COLO668 (cell line): ENCODE data around the gene MED31.
"Not testable (repeated sequence)": the region's sequence is repeated elsewhere in the genome, so short reads cannot be mapped to it uniquely, and the experiment has no call there.

ENCODE experiments used
- DNase-seq: peaks from one replicate; lab custom pipeline; 2025; ENCODE audit not compliant: unreplicated experiment; lab: John Stamatoyannopoulos, UW

Gene MED31

DNA sequence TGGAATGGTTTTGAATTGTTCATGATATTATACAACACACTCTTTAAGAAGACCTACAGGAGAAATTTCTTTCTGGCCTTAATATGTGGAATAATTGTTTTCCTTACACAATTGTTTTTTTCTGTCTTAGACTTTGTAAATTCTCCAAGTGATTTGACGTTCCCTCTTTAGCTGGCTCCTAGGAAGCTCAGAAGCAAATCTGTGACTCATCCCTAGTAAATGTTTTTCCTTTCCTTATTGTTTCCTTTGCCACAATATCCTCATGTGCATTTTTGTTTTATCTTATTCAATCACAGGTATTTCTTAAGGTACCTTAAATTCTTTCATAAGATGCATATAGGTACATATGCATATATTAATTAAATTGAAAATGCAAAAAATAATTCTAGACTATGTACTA lies 24.4 kb downstream of the MED31 start:
- no peak for DNase-seq

DNA sequence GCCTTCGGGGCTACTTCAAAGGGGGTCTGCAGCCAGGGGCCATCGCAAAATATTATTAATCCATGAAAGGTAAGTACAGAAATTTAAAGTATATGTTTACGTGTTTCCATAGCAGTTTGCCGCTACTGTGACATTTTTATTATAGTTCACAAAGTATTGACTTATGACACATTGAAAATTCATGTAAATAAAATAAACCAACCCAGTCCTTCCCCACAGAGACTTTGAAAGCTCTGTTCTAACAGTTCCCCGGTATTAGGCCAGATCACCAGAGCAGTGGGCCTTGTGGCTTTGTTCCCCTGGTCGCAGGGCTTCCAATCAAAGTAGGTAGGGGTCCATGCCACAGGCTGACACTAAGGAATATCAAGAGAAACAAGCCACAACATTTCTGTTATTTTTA lies 24.8 kb downstream of the MED31 start:
- DNase-seq, result no peak

DNA sequence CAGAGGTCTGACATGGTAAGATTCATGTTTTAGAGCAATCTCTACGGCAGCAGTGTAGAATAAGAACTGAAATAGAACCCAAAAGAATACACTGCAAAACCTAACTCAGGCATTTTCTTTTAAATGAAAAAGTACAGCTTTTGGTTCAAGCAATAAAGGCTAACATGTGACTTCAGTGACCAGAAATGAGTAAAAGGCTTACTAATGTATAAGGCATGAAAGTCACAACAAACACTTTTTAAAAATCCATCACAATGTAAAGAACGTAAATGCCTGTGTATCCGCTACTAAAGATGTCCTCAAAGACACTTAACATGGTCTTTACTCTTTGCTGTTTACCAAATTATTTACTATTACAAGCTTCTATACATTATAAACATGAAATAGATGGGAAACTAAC lies 27.5 kb downstream of the MED31 start:
- no peak for DNase-seq

DNA sequence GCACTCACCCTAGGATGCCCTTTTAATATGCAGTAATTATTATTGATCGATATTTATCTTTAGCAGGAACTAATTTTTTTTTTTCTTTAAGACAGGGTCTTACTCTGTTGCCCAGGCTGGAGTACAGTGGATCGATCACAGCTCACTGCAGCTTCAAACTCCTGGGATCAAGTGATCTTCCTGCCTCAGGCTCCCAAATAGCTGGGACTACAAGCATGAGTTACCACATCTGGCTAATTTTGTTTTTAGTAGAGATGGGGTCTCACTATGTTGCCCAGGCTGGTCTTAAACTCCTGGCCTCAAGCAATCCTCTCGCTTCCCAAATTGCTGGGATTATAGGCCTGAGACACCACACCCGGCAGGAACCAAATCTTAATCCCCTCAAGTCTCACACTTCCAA lies 40.2 kb downstream of the MED31 start:
- no peak for DNase-seq

DNA sequence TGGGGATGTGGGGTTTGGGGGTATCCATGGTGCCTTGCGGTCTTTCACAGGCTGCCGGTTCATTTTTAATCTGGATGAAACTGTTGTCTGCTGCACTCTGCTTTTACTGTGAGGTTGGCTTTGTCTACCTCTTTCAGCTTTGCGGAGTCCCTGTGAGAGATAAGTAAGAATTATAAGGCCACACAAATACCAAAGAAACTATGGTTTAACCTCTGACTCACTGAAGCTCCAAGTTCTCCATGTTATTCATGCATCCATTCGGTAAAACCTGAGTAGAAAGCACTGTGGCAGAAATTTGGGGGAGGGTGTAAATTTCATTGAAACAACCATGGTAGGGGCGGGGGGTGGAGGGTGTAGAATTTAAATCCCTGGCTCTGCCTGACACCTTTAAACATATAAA lies 41.4 kb downstream of the MED31 start:
- no peak for DNase-seq

DNA sequence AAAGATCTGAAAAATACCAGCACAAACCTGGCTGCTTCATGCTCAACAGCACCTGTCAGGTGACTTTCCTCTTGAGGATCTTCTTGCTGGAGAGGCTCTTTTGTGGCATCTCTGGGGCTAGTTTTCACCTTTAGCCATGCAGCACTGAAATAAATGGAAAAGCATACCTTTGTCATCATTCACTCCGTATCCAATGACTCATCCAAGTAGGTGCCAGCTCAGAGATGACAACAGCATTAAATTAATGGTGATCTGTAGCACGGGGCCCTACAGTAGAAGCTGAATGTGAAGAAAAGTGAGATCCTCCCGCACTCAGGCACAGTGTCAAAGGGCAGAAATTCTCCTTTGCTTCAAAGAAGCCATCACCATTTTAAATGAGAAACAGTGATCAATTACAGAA lies 43.1 kb downstream of the MED31 start:
- DNase-seq, result no peak

DNA sequence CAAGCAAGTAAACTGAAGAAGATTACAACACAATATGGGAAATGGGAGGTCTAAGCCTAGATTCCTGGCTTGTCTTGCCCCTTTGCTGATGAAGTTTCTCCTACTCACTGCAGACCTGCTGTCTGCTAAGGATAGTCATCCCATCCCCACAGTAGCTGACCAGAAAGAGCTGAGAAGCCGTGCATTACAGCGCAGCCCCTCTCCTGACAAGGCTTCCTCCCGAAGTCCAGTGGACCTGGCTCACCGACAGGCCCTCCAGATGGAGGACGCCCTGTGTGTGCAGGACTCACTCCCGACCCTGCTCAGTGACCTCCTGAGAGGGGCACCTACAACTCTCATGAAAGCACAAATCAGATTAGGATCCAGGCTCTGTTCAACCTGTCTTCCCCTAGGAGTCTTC lies 46.3 kb downstream of the MED31 start:
- DNase-seq, result no peak

DNA sequence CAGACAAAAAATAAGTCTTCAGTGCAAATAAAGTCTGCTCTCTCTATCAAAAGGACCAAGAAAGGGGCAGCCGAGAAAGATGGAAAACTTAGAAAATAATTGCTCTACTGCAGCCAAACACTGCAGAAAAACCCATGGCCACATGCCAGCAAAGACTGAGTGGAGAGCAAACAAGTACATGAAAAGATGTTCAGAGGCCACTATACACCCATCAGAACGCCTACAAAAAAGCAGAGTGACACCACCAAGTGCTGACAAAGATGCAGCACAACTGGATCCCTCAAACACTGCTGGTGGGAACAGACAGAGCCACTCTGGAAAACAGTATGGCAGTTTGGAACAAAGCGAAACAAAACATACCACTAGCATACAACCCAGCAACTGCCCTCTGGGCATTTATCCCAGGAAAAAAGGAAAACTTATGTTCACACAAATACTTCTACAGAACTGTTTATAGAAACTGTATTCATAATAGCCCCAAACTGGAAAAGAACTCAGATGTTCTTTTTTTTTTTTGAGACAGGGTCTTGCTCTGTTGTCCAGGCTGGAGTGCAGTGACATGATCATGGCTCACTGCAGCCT lies 47.6 kb downstream of the MED31 start:
- DNase-seq, result no peak

DNA sequence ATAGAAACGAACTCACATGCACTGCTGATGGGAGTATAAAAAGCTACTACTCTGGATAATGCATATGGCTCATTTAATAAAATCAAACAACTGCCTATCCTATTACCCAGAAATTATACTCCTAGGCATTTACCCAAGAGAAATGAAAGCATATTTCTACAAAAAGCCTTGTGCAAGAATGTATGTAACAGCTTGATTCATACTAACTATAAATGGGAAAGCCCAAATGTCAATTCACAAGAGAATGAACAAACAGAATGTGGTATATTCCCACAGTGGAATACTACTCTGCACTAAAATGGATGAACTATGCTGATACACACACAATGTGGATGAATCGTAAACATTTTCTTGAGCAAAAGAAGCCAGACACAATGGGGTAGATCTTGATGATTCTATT lies 49.3 kb downstream of the MED31 start:
- no peak for DNase-seq

DNA sequence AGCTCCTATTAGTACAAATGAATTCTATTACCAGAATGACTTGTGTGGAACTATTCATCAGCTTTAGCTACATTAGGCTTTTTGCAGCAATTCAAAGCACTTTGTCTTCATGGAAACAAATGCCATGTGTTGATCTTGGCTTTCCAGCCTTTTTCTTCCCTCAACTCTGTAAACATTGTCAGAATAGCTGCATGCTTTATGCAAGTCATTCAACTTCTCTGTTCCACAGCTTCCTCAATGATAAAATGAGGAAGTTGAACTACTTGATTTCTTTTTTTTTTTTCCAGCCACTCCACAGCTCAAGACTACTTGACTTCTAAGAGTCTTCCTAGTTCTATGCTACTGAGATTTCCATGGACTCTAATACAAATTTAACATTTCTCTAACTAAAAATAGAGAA lies 52.0 kb downstream of the MED31 start:
- no peak for DNase-seq

DNA sequence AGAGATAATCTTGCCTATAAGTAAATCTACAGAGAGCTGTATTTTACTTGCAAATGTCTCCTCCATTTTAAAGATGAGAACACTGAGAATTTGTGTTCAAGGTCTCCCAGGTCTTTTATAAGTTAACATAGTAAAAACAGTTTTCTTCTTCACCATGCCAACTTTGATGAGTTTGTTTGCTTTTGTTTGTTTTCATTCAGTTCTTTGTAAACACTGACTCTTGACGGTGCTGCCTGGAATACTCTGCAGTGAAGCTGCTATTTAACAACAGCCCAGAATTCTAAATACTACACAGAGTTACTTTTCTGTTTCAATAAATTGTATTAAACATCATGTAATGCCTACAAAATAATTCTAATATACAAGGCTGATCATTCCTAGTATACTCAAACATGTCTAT lies 53.7 kb downstream of the MED31 start:
- DNase-seq, result no peak

DNA sequence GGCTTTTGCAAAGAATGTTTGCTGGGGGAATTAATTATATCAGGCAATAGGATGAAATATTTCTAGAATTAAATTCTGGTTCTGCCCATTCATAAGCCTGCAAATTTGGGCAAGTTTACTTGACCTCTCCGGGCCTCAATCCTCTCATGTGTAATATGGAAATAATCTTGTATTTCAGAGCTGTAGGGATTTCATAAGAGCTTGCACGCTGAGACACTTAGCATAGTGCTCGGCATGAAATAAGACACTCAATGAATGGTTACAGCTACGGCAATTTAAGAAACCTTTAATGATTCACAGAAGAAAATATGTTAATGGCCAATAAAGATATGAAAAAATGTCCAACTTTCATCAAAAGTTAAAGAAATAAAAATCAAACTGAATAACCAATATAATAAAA lies 54.5 kb downstream of the MED31 start:
- DNase-seq, result no peak

DNA sequence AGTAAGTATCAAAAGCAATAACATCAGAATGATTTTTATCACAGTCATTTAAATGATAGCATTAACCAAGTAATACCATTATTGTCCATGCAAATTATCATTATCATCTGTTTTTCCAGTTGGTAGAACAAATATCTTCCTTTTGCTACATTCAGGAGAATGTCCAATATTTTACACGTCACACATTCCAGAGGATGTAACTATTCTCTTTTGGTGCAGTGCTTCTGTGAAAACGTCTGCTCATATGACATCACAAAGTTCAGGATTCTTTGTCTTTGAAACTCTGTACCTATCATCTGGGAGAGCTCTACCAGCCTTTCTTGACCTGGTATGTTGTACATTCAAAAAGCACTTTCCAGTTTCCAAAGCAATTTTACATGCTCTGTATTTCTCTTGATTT lies 54.9 kb downstream of the MED31 start:
- no peak for DNase-seq

DNA sequence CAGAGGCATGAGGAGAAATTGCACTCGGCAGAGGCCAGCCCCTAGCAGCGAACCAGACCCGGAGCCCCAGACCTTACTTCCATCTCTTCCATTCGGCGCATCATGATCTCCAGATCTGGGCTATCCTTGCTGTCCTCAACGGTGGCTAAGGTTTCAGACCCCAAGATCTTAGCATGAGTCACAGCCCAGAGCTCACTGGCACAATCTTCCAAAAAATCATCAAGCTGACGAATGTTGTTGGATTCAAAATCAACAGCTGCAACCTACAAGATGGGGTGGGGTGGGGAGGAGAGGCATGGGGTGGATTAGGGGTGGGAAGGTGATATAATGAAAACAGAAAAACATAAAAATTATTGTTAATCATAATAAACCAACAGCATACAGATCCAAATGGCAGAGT lies 55.3 kb downstream of the MED31 start:
- DNase-seq, result no peak

DNA sequence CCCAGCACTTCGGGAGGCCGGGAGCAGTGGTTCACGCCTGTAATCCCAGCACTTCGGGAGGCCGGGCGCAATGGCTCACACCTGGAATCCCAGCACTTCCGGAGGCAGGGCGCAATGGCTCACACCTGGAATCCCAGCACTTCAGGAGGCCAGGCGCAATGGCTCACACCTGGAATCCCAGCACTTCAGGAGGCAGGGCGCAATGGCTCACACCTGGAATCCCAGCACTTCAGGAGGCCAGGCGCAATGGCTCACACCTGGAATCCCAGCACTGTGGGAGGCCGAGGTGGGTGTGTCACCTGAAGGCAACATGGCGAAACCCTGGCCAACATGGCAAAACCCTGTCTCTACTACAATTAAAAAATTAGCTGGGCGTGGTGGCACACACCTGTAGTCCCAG lies 58.0 kb downstream of the MED31 start:
- DNase-seq, result not testable (repeated sequence)
